NCI-H82 treated with DMSO at 0.1 percent for 48 hours (cell line): ENCODE results near the gene GUCA1A.
A peak's percentile ranks its signal among the peaks of the same experiment; 100 is the strongest.

Source experiments
- DNase-seq: peaks from one replicate; lab custom pipeline; 2025; ENCODE audit not compliant: unreplicated experiment; lab: John Stamatoyannopoulos, UW

GUCA1A gene

DNA sequence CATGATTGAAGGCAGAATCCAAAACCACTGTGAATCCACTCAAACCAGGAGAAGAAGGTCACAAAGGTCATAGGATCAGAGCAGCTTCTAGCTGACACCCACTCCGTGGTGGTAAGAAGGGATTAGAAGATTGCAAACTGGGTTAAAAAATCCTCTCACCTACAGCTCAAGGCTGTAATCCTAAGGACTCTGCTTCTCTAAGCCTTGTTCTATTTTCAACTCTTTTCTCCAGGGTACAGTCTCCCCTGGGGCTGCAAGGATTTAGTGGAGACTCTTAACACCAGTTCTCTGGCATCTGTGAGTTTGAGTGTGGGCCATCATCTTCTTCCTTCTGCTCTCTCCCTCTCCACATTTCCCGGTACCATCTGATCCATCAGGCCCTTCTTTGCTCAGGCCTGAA, at the start of gene GUCA1A:
Gene GUCA1A, plus strand, starts transcription at position 264 of the 400 bp plus-strand sequence. CDS start 250 bp downstream, outside the sequence.
- peak; percentile 86 for DNase-seq

DNA sequence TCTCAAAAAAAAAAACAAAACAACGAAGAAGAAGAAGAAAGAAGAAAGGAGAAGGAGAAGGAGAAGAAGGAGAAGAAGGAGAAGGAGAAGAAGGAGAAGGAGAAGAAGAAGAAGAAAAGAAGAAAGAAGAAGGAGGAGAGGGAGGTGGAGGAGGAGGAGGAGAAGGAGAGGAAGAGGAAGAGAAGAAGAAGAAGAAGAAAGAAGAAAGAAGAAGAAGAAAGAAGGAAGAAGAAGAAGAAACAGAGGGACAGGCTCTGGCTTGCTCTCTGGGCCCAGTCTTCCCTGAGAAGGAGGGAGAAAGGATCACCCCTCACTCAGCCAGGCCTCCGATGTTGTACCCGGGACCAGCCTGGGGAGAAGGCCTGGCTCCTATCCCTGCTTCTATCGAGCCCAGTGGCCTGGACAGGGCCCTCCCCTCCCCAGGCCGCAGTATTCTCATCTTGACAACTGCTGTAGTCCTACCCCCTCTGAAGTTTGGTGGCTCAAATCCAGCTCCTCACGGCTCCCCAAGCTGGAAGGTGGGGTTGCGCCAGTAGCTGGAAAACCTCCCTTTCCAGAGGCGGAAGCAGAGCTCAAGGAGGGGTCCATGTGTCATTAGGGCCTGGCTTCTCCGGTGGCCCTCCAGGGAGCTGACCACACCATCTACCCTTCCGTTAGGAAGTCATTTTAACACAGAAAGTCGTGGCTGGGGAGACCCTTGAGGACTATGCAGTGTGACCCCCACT, 49.6 kb upstream of the GUCA1A start:
- no peak for DNase-seq

DNA sequence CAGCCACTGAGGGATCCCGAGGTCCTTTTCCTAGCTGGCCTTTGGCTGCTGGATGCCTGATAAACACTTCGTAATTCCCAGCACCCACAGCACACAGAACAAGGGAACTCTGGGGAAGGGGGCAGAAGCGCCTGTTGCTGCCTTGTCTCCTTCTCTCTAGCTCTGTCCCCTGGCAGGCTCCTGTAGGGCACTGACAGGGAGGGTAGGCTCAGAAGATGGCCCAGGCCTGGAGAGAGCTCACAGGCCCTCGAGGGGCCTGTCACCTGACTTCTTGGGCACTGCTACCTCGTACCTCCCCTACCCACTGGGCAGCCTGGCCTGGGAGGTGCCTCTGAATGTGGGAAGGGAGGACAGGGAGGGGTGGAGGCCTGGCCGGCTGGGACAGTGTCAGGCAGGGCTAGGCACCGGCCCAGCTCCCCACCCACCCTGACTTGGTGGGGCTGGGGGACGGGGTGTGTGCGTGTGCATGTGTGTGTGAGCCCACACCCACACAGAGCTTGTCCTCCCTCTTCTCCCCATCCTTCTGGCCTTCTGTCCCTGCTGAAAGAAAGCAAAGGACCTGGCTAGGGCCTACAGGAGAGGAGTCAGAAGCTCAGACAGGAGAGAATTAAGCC, 48.8 kb upstream of the GUCA1A start:
- DNase-seq: no peak

DNA sequence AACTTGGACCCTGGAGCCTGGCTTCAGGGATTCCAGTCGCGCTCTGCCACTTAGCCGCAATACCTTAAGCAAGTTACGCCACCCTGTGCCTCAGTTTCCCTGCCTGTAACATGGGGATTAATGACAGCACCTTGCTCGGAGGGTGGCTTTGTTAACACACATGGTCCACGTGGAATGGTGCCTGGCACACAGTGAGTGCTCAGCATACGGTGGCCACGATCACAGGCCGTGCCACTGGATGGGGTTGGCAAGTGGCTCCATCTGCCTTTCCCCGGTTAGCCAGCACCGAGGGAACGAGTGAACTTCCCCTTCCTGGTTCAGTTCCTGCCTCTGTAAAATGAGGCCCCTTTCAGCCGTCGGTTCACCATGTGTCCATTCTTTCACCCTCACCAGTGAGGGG, 47.9 kb upstream of the GUCA1A start:
- no peak for DNase-seq

DNA sequence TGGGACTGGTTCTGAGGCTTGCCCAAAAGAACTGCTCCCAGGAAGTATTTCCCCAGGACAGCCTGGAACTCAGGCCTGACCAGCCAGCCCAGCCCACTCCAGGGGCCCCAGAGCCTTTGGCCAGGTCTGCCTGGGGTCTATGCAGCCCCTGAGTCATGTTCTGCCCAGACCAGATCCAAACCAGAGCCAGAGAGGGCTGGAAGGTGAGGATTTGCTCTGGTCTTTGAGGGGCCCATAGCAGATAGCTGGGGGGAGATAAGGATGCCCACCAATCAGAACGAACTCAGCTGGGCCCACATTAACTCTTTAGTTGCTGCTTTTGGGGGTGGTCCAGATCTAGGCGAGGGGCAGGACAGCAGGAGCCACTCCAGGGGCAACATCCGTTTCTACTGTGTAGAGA, 47.5 kb upstream of the GUCA1A start:
- DNase-seq: no peak

DNA sequence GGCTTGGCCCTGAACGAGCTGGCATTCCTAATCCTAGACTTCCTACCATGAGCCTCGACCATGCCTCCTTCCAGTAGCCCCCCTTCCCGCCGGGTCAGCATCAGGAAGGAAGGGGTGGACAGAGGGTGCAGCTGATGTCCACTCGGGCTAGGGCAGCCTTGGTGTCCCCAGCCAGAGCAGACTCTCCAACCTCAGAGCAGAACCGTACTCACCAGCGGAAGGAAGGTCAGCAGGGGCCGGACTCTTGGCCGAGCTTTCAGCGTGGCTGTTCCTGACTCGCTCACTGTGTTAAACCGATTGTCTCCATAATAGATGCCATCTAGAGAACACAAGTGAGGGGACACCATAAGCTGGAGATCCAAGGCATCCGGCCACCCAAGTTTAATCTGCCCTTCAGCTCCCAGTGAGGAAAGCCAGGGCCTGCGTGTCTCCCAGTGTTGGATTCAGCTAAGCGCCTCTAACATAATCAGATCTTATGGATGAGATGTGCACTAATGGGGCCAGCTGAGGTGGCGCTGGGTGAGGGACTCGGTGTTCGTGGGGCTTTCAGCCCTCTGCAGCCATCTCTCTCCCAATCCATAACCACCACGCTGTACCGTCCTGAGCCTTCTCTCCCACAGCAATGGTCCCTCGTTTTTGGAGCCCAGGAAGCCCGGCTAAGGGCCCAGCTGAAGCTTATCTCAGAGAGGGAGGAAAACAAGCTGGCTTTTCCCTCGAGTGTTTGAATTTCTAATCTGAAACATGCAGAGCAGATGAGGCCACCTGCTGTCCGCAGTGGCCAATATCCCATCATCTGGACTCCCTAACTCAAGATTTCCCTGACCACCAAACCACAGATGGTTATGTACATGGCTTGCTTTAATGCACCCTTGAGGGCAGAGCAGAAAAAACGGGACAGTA, 44.5 kb upstream of the GUCA1A start:
- peak; percentile 88 for DNase-seq

DNA sequence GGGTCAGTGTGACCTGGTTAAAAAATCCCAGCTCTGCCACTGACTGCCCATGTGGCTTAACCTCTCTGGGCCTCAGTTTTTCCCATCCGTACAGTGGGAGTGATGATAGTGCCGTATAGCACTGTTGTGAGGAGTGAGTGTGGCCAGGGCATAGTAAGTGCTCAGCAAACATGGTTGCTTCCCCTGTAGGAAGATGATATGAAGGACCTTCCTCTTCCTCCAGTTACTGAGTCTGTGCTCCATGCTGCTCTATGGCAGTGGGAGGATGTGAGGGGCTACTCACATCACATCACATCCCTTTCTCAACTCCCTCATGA, 43.8 kb upstream of the GUCA1A start:
- DNase-seq: no peak

DNA sequence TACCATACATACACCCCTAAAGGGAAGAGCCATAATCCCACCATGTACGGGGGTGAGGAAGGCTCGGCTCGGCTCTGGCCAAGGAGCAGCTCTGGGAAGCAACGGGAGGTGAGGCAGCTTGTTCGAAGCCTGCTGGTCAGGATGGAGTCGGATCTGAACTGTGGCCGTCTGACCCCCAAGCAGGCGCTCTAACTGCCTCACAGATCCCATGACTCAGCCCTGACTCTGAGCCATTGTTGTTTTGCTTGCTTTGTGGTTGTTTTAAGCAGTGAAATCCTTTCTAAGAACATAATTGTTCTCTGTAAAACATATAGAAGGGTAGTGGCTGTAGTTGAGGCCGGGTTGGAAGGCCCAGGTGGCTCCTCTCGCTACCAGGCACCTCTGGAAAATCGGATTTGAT, 41.6 kb upstream of the GUCA1A start:
- DNase-seq: no peak

DNA sequence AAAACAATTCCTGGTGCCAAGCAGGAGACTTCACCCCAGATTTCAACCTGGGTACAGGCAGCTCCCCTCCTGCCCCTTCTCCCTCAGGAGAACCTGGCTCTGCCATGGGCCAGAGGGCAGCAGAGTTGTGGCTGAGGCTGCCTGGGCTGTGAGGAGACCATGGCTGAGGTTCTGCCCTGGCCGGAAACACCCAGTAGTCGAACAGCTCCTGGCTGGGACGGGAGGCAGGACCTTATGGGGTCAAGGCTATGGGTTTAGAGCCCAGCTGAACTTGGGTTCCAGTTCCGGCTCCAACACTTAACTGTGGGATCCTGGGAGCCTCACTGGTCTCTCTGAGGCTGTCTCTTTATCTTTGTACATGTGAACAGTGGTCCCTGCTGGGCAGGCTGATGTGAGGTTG, 39.2 kb upstream of the GUCA1A start:
- no peak for DNase-seq

DNA sequence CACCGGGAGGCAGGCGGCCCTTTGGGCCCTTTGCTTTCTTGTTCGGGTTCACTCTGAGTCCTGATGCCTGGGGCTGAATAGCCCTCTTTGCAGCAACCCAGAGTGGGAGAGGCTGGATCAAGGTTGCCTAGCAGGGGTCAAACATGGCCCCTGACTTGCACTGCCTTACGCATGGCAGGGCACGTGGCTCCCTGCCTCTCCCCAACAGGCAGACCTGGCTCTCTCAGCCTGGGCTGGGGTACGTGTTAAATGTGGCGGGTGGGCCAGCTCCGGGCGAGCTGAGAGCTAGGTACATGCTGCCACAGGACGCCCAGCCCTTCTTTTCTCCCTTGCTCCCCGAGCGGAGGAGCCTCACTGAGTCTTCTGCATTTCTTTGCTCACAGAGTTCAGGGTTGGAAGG, 38.0 kb upstream of the GUCA1A start:
- no peak for DNase-seq

DNA sequence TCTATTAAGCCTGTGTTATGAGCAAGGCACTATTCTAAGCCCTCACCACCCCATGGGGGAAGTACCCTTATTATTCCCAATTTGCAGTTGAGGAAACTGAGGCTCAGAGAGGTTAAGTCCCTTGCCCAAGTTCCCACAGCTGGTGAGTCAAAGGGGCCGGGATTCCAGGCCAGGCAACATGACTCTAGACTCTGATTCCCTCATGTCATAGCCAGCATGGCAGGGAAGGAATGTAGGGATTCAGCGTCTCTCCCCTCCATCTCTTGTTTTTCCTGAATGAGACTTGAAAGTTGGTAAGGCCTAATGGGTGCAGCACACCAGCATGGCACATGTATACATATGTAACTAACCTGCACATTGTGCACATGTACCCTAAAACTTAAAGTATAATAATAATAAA, 37.4 kb upstream of the GUCA1A start:
- no peak for DNase-seq

DNA sequence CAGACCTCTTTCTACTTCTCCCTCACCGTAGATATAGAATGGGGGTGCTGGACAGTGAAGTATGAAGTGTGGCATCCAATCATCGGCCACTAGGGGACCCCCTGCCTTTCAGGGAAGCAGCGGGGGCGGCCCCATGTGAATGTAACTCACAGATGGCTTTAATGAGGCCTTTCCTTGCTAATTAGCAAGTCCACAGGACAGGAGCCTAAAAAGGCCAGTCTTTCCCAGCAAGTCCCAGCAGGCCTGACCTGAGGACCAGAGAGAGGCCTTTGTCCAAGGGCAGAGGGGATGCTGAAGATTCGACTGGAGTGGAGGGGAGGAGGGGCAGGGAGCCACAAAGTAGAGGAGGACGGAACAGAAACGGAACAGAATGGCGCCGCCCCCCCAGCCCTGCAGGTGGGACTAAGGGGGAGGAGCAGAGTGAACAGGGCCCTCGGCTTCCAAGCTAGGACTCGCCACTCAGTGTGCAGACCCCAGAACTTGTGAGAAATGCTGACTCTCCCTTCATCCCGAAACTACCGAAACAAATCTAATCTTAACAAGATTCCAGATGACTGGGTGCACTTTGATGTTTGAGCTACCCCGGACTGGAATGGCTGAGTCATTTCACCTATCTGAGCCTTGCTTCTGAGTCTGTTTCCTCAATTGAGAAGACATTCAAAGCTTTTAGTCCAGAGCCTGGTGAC, 36.5 kb upstream of the GUCA1A start:
- DNase-seq: peak; percentile 26

DNA sequence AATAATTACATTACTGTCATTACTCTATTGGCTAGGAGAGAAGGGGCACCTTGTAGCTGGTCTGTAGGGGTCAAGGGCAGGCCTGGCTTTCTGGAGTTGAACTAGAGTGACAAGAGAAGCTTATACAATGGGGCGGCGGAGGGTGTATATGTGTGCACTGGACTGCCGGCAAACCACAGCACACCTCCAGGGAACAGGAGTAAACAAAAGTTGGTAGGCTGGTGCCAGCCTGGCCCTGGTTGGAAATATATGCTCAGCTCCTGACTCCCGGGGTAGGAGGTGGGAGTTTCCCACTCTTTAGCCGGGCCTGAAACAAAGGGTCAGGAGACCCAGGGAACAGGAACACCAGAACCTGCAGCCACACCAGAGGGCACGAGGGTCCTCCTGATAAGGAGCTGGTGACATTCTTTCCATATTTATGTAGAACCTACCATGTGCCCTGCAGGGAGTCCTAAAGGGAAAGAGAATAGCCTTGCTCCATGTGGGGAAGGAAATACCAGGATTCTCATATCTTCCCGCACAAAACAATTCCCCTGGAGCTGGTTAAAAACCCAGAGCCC, 35.9 kb upstream of the GUCA1A start:
- no peak for DNase-seq

DNA sequence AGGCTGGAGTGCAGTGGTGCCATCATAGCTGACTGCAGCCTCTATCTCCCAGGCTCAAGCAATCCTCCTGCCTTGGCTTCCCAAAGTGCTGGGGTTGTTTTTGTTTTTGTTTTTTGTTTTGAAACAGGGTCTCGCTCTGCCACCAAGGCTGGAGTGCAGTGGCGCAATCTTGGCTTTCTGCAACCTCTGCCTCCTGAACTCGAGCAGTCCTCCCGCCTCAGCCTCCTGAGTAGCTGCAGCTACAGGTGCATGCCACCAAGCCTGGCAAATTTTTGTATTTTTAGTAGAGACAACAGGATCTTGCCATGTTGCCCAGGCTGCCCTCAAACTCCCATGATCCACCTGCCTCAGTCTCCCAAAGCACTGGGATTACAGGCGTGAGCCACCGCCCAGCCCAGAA, 35.0 kb upstream of the GUCA1A start:
- DNase-seq: no peak

DNA sequence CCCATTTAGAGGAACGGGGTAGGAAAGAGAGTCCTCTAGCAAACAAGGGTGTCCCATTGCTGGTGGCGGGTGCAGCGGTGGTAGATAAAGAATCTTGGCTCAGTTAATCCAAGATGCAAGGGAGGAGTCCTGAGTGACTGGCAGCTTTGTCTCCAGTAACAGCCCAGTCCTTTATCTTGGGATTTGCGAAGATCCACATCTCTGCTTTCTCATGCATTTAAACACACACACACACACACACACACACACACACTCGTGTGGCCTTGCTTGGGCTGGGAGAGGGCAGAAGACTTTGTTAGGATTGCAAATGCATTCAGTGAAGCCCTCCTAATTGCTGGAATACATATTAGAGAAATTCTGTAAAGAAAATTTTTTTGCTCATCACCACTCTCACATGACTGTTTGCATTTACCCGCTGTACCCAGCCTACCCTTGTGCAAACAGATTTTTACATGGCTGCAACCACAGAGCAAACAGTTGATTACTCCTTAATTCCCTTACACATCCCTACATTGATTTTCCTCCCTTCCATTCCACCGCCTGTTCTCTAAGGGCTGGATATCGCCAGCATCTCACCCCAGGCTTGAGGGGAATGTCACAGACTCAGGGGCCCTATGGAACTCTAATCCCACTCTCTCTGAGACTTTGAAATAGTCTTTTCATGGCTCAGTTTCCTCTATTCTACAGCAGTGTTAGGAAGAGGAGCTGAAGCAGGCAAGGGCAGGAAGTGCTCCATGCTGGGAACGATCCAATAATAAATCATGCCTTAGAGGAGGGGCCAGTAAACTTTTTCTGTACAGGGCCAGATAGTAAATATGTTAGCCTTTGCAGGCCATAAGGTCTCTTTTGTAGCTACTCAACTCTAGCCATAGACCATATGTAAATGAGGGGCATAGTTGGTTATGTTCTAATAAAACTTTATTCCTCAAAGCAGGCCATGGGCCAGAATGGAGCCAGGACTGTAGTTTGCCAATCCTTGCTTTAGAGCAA, 34.2 kb upstream of the GUCA1A start:
- no peak for DNase-seq

DNA sequence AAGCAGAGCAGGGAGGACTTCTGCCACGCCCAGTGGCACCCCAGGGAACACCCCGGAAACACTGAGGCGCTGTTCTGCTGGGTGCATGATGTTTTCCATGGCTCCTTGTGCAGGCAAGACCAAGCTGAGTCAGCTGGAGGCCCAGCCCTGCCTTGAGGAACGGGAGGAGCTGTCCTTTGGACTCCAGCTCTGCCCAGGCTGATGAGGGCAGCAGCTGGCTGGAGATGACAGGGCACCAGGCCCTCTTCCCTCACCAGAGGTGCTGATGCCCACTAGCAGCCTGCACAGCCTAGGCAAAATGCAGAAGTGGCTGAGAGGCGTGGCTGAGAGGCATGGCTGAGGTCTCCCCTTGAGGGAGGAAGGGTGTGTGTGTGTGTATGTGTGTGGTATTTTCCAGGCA, 33.1 kb upstream of the GUCA1A start:
- DNase-seq: no peak

DNA sequence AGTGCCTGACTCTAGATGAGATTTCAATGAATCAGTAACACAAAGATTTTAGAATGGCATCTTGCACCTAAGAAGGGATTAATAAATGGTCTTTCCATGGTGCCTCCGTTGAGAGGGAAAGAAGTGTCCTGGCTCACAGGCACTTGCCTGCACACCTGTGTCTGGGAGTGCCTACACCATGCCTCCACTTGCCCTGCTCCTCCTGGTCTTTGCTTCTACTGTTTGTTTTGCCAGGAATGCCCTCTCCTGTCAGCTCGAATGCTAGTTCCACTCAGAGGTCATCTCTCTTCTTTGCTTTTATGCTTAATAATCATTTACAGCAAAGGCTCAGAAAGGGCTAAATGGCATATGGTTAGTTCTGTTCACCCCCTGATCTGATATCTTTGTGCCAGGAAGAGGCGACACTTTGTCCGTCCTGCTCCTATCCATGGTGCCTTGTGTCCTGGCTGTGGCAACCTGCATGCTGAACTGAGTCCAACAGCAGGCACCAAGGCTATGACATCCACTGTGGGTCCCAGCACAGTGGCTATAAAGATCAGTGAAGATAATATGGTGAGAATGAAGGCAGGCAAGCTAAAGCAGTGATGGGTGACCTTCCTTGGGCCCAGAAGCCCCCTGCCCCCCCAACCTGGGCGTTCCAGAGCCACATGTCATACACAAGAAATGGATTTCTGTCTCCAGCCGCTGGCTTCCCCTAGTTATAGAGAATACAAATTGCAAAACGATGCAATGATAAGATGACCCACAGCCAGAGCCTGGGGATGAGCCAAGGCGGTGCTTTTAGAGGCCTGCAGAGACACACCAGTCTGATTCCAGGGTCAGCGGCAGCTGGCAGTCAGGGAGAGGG, 32.2 kb upstream of the GUCA1A start:
- DNase-seq: no peak

DNA sequence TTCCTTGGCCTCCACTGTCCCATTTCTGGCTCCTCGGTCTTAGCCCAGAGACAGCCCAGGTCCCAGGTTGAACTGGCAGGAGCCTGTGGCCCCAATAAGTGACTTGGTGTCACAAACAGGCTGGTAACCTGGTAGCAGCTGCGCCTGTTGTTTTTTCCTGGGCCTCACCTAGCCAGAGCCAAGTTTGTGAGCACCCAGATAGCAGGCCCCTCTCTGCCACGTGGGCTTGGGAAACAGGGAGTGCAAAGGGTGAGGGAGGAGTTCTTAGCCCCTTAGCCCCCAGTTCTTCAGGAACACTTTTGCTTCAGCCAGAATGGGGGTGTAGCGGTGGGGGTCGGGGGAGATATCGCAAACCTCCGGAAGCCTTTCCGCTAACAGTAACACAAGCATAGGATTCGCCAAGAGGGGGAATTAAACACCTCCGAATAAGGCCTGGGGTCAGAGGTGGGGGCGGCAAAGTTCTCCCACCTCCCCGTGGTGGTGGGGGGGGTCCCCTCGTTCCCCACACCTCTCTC, 31.5 kb upstream of the GUCA1A start:
- DNase-seq: no peak
